NCI-H146 treated with DMSO at 0.1 percent for 48 hours (cell line): Measurements from ENCODE around the gene OR51I2.

ENCODE experiments used
- DNase-seq: peaks from one replicate; lab custom pipeline; 2025; ENCODE audit not compliant: unreplicated experiment; lab: John Stamatoyannopoulos, UW

OR51I2 gene

DNA sequence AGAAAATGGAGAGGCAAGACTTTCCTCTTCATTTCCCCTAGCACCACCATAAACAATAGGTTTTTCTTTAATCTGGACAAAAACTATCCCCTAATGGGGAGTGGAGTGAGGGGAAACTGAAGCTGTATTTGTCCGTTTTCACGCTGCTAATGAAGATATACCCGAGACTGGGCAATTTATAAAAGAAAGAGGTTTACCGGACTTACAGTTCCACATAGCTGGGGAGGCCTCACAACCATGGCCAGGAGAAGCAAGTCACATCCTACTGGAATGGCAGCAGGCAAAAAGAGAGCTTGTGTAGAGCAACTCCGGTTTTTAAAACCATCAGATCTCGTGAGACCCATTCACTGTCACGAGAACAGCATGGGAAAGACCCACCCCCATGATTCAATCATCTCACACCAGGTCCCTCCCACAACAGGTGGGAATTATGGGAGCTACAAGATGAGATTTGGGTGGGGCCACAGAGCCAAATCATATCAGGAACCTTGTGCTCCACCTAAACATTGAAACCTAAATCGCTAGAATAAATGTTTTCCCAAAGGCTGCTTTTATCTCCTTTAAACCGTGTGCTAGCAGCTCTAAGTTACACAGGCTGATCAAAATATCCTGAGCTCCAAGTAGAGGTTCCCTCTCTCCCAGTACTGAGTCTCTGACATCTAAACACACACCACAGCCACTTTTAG is 56.4 kb downstream of the OR51I2 start:
- no peak for DNase-seq
